ENCODE results near the gene PHPT1.
"Not testable (repeated sequence)": the region's sequence is repeated elsewhere in the genome, so short reads cannot be mapped to it uniquely, and the experiment has no call there.

PHPT1 gene

GRCh38 chr9:136837146-136837855 is 11.9 kb upstream of the PHPT1 start:
- DNase-seq (ENCODE audit: low spot score), result no peak

GRCh38 chr9:136837856-136838277 is 11.3 kb upstream of the PHPT1 start:
- DNase-seq (ENCODE audit: low spot score), result not testable (repeated sequence)

GRCh38 chr9:136838314-136839228 is 10.6 kb upstream of the PHPT1 start:
- DNase-seq (ENCODE audit: low spot score), result no peak

GRCh38 chr9:136839229-136840139 is 9.7 kb upstream of the PHPT1 start:
- no peak for DNase-seq (ENCODE audit: low spot score)

- no peak for DNase-seq (ENCODE audit: low spot score)
These were observed 8.9 kb upstream of the PHPT1 start for GRCh38 chr9:136840140-136840876.

GRCh38 chr9:136840877-136841645 is 8.1 kb upstream of the PHPT1 start:
- no peak for DNase-seq (ENCODE audit: low spot score)

- DNase-seq (ENCODE audit: low spot score), result not testable (repeated sequence)
These were observed 7.4 kb upstream of the PHPT1 start for GRCh38 chr9:136841646-136842379.

GRCh38 chr9:136842380-136842948 is 6.7 kb upstream of the PHPT1 start, which contains the start of gene AJM1:
Gene AJM1 (plus strand): TSS chr9:136842478. CDS start chr9:136844415, 1,937 bp downstream.
- peak; percentile 84 for DNase-seq (ENCODE audit: low spot score)

GRCh38 chr9:136843159-136843800 is 5.9 kb upstream of the PHPT1 start:
- not testable (repeated sequence) for DNase-seq (ENCODE audit: low spot score)

GRCh38 chr9:136843801-136844740 is 5.1 kb upstream of the PHPT1 start:
- DNase-seq (ENCODE audit: low spot score), result peak; percentile 55

GRCh38 chr9:136844761-136845464 is 4.3 kb upstream of the PHPT1 start:
- no peak for DNase-seq (ENCODE audit: low spot score)

- DNase-seq (ENCODE audit: low spot score), result no peak
These were observed 3.5 kb upstream of the PHPT1 start for GRCh38 chr9:136845465-136846260.

- no peak for DNase-seq (ENCODE audit: low spot score)
These were observed 2.7 kb upstream of the PHPT1 start for GRCh38 chr9:136846376-136847087.

GRCh38 chr9:136847088-136847825 is 2.0 kb upstream of the PHPT1 start:
- no peak for DNase-seq (ENCODE audit: low spot score)

Measured in CD4-positive, alpha-beta T cell treated with Interleukin-15 for 4 hours (primary cell).